Fibroblast of pulmonary artery (primary cell): ENCODE data around the gene DDX20.
A peak's percentile ranks its signal among the peaks of the same experiment; 100 is the strongest.

ENCODE experiments used
- DNase-seq: peaks from one replicate; pipeline ENCODE4 v3.0.0-alpha.2; 2010; ENCODE audit warnings: low read depth
- H3K4me3 ChIP-seq: replicated peaks from 2 replicates; pipeline ENCODE4 v1.5.1; 2011; ENCODE audit warnings: low read depth, mild to moderate bottlenecking, control low read depth, low read length, moderate library complexity
- TF ChIP-seq, protein P1 (sequence below): IDR thresholded peaks from 2 replicates; pipeline ENCODE4 v1.5.1; 2011; ENCODE audit warnings: mild to moderate bottlenecking, control low read depth, low read length, inconsistent platforms; ENCODE audit errors: missing control alignments

Gene DDX20

GRCh38 chr1:111719135-111719534 is 36.6 kb upstream of the DDX20 start:
- DNase-seq = no peak
- TF ChIP-seq, protein P1, sequence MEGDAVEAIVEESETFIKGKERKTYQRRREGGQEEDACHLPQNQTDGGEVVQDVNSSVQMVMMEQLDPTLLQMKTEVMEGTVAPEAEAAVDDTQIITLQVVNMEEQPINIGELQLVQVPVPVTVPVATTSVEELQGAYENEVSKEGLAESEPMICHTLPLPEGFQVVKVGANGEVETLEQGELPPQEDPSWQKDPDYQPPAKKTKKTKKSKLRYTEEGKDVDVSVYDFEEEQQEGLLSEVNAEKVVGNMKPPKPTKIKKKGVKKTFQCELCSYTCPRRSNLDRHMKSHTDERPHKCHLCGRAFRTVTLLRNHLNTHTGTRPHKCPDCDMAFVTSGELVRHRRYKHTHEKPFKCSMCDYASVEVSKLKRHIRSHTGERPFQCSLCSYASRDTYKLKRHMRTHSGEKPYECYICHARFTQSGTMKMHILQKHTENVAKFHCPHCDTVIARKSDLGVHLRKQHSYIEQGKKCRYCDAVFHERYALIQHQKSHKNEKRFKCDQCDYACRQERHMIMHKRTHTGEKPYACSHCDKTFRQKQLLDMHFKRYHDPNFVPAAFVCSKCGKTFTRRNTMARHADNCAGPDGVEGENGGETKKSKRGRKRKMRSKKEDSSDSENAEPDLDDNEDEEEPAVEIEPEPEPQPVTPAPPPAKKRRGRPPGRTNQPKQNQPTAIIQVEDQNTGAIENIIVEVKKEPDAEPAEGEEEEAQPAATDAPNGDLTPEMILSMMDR = no peak
- H3K4me3 ChIP-seq = no peak overlapping the region

DNA sequence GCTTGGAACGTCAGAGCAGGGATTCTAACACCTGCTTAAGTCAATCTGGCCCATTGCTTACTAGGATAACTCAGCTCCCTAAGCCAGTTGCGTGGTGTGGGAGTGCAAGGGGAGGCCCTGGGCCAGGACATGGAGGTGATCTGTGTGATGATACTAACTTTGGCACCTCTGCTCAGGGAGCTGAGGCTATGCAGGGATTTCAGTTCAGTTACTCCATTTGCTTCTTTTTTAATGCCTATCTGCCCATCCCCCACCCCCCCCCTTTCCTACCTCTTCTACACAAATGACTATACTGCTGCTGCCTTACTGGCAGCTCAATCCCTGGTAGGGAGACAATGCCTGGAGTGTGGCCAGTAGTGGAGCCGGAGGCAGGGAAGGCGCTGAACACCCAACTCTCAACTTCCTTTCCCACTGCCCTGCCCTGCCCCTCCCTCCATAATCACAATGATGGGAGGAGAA is 36.0 kb upstream of the DDX20 start:
- TF ChIP-seq, protein P1 = no peak
- peak; percentile 78 for DNase-seq
- no peak overlapping the region for H3K4me3 ChIP-seq

DNA sequence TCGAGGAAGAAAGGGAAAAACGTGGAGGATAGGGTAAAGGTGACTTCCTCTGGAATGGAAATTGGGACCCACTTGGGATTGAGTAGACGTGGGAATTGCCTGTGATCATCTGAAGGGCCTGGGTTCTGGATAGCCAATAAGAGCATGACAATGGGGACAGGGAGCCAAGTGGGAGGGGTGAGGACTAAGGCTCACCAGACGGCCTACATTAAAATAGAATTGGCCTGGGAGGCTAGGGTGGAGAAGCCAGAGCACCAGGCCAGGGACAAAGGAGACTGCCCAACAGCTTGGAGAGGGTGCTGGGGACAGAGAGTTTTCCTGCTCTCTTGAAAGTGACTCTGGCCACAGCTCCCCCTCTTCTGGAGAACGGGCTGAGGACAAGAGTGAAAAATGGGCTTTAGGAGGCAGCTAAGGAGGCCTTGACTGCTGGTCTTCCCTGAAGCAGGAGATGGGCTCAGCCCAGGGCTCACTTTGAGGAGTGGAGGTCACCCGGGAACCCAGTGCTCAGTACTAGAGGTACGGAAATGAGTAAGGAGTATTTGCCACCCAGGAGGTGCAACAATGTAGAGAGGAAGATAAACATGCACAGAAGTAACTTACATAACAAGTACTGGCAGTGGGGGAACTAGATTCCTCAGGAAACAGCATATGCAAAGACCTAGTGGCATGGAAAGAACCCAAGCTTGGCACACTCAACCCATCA is 35.3 kb upstream of the DDX20 start:
- TF ChIP-seq, protein P1 = no peak
- DNase-seq = peak; percentile 25
- no peak overlapping the region for H3K4me3 ChIP-seq

DNA sequence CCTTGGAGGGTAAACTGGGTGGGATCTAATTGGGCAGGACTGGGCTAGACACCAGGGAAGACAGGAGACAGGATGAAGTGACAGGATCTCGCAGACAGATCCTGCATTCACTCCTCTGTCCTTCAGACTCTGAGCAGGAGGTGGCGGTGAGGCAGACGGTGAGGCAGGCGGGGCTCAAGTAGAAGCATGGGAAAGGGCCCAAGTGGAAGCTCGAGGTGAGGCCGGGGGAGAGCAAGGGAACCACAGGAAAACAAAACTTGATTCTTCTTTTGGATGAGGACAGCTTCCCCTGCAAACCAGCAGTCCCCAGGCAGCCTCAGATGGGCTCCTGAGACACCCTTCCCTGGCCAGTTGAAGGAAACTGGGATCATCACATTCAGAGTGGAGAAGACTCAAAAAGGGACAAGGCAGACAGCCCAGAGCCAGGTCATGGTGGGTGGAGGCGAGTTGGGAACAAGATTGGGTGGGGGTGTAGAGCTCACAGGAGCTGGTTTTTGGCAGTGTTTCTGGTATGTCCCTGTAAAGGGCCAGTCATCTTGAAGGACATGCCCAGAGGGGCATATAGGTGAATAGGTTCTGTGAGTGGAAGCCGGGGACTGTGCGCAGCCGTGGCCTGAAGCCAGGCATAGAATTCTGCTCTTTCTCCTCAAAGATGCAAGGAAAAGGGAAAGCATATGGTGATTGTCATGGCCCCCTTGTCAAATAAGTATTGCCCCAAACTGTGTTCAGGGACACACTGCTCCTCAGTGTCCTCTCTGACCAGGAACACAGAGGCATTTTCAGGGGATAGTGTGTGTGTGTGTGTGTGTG is 34.5 kb upstream of the DDX20 start:
- H3K4me3 ChIP-seq = no peak overlapping the region
- TF ChIP-seq, protein P1 = no peak
- no peak for DNase-seq

DNA sequence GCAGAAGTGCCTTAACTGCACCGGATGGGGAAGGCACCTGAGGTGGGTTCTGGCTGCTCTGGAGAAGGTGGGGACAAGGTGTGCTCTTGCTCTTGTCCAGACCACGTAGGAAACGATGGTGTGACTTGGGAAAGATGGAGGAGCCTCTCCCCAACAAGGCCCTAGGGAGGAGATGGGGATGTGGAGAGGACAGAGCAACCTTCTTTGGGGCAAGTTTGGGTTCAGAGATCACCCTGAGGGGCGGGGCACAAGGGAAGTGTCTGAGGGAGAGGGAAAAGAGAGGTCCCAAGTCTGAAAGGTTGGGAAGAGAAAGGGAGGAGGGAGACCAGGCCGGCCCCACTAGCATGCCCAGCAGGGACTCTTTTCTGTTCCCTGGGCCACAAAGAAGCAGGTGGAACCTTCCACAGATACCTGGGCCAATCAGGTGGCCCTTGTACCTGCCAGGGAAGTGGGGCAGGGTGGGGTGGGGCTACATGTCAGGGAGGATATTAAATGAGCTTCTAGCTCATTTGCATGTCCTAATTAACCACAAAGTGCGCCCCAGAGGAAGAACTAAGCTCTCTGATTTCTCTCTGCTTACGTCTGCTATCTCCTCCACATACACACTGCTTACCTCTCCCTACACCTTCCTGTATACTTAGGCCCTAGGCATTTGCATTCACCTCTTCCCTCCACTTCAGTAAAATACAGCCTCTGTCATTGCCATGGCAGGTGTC is 32.5 kb upstream of the DDX20 start:
- no peak overlapping the region for H3K4me3 ChIP-seq
- no peak for DNase-seq
- TF ChIP-seq, protein P1 = no peak

- TF ChIP-seq, protein P1 = no peak
- no peak overlapping the region for H3K4me3 ChIP-seq
- DNase-seq = no peak
Observed at GRCh38 chr1:111723871-111724270, 31.8 kb upstream of the DDX20 start.
